SJCRH30 (cell line): ENCODE data around the gene TSPY4. TPM values are rescaled to one million over a fixed set of nuclear protein-coding genes. Genes with fewer than 3 reads are reported as not detected.
"Not testable (repeated sequence)": the region's sequence is repeated elsewhere in the genome, so short reads cannot be mapped to it uniquely, and the experiment has no call there.

Experiments
- DNase-seq, 2 experiments: peaks; one replicate each; pipeline ENCODE4 v3.0.0-alpha.2; 2015 to 2020
- H3K27ac ChIP-seq: fragments of 250-450 bp; sonication (Bioruptor Pico); 2 replicates; pipeline ENCODE4 v1.5.1; 2020; ENCODE audit warnings: mild to moderate bottlenecking, moderate library complexity
- H3K27me3 ChIP-seq: fragments of 250-450 bp; sonication (Bioruptor Pico); 2 replicates; pipeline ENCODE4 v1.5.1; 2020; ENCODE audit warnings: mild to moderate bottlenecking, moderate library complexity
- H3K36me3 ChIP-seq: fragments of 250-450 bp; sonication (Bioruptor Pico); 2 replicates; pipeline ENCODE4 v1.5.1; 2020; ENCODE audit warnings: mild to moderate bottlenecking, moderate library complexity
- H3K4me1 ChIP-seq: fragments of 250-450 bp; sonication (Bioruptor Pico); 2 replicates; pipeline ENCODE4 v1.5.1; 2020; ENCODE audit warnings: mild to moderate bottlenecking, moderate library complexity
- H3K4me3 ChIP-seq: fragments of 250-450 bp; sonication (Bioruptor Pico); 2 replicates; pipeline ENCODE4 v1.5.1; 2020; ENCODE audit warnings: mild to moderate bottlenecking, moderate library complexity
- H3K9me3 ChIP-seq: fragments of 250-450 bp; sonication (Bioruptor Pico); replicated peaks from 2 replicates; pipeline ENCODE4 v1.5.1; 2020; ENCODE audit warnings: mild to moderate bottlenecking, moderate library complexity
- total RNA-seq: library from RNA; depleted of rRNA; stranded (reverse); fragments of >200 nt; shearing (Covaris generic); gene quantifications from 2 replicates; pipeline ENCODE4 v1.2.3, GENCODE V29; 2014; rRNA removed

The TSPY4 gene, protein sequence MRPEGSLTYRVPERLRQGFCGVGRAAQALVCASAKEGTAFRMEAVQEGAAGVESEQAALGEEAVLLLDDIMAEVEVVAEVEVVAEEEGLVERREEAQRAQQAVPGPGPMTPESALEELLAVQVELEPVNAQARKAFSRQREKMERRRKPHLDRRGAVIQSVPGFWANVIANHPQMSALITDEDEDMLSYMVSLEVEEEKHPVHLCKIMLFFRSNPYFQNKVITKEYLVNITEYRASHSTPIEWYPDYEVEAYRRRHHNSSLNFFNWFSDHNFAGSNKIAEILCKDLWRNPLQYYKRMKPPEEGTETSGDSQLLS
- not detected in 2 replicates for total RNA-seq

DNA sequence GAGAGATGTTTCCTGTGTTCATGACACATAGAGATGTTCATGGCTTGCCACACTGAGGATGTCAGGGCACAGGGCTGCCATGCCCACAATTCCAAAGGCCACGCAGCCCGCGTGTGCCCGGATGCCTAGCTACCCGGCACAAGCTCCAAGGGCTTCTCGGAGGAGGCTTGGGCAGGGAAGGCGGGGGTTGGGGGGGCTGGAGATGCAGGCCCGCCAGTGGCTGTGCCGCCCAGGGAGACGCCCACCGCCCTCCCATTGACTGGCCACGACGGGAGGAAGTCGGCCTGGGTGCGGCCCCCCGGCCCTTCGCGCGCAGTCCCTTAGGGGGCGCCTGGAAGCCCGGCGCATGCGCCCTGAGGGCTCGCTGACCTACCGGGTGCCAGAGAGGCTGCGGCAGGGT lies at the start of gene TSPY4:
TSPY4 (plus strand) TSS at position 301 of the 400 bp plus-strand sequence; CDS start at position 347, 46 bp downstream.
- H3K9me3 ChIP-seq, H3K4me1 ChIP-seq: not testable (repeated sequence)

DNA sequence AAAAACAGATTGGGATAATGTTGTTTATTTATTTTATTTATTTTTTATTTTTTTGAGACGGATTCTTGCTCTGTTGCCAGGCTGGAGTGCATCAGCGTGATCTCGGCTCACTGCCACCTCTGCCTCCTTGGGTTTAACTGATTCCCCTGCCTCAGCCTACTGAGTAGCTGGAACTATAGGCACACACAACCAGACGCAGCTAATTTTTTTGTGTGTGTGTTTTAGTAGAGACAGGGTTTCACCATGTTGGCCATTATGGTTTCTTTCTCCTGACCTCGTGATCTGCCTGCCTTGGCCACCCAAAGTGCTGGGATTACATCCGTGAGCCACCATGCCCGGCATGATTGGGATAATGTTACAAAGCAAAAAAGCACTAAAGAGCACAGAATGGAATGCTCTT lies 16.3 kb upstream of the TSPY4 start:
- no peaks in the 10 kb centered on the region for H3K36me3 ChIP-seq
- H3K27me3 ChIP-seq = no peaks in the 10 kb centered on the region
- no peak overlapping the region for H3K4me3 ChIP-seq
- peak; percentile 1 for DNase-seq
- H3K4me1 ChIP-seq = no peaks in the 10 kb centered on the region
- no peak overlapping the region for H3K27ac ChIP-seq
- no peaks in the 10 kb centered on the region for H3K9me3 ChIP-seq

More for the DNA sequence above, at the start of gene TSPY4:
- H3K4me3 ChIP-seq, H3K27ac ChIP-seq, DNase-seq, H3K36me3 ChIP-seq, H3K27me3 ChIP-seq: not testable (repeated sequence)

DNA sequence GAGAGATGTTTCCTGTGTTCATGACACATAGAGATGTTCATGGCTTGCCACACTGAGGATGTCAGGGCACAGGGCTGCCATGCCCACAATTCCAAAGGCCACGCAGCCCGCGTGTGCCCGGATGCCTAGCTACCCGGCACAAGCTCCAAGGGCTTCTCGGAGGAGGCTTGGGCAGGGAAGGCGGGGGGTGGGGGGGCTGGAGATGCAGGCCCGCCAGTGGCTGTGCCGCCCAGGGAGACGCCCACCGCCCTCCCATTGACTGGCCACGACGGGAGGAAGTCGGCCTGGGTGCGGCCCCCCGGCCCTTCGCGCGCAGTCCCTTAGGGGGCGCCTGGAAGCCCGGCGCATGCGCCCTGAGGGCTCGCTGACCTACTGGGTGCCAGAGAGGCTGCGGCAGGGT lies 20.2 kb downstream of the TSPY4 start, which contains the start of gene TSPY8:
TSPY8 (plus strand) TSS at position 301 of the 400 bp plus-strand sequence; CDS start at position 347, 46 bp downstream.
- H3K27me3 ChIP-seq, H3K9me3 ChIP-seq, H3K4me3 ChIP-seq, DNase-seq, H3K36me3 ChIP-seq, H3K4me1 ChIP-seq, H3K27ac ChIP-seq: not testable (repeated sequence)

Other genes starting within 250 kb of the TSPY4 start
- not detected in 2 replicates for gene TSPY8, start 20.3 kb downstream of the TSPY4 start, total RNA-seq
- not detected in 2 replicates for gene TSPY3, start 61.0 kb downstream of the TSPY4 start, total RNA-seq
- gene TSPY1, start 129.5 kb downstream of the TSPY4 start, total RNA-seq = not detected in 2 replicates
- not detected in 2 replicates for gene TSPY9, start 149.8 kb downstream of the TSPY4 start, total RNA-seq
- not detected in 2 replicates for gene TSPY10, start 190.4 kb downstream of the TSPY4 start, total RNA-seq